Activated T-cell treated with anti-CD3 and anti-CD28 coated beads for 48 hours (primary cell): ENCODE results near the gene PVR.
"Not testable (repeated sequence)": the region's sequence is repeated elsewhere in the genome, so short reads cannot be mapped to it uniquely, and the experiment has no call there.

Source experiments
- DNase-seq: peaks from one replicate; pipeline ENCODE4 v3.0.0-alpha.2; 2020; ENCODE audit warnings: low read depth

Gene PVR

DNA sequence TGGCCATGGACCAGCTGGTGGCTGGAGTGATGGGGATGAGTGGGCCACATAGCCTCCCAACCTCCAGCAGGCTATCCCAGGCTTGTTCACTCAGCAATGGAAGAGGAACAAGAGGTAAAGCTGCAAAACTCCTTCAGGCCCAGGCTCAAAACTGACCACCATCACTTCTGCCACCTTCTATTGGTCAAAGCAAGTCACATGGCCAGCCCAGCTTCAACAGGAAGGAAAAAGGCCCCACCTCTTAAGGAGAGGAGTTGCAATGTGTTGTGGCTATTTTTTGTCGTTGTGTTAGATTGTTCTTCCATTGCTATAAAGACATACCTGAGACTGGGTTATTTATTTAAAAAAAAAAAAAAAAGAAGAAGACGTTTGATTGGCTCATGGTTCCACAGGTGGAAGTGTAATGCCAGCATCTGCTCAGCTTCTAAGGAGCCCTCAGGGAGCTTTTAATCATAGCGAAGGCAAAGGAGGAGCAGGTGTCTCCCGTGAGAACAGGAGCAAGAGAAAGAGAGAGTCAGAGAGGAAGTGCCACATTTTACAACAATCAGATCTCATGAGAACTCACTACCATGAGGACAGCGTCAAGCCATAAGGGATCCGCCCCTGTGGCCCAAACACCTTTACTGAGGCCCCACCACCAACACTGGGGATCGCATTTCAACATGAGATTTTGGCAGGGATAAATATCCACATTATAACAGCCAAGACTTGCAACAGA lies 24.9 kb upstream of the PVR start:
- DNase-seq: no peak

DNA sequence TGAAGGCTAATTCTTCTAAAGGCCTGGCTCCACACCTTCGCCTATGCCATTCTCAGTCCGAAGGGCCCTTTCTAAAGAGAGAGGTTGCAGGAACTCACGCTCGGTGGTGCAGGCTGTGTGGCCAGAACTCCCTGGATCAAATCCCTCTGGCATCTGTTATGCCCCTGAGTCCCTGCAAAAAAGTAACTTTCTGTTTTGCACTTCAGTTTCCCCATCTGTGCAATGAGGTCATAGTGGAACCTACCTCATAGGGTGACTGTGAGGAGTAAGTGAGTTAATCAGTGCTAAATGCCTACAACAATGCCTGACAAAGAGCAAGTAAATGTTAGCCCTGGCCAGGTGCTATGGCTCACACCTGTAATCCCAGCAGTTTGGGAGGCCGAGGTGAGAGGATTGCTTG lies 23.0 kb upstream of the PVR start:
- DNase-seq: no peak

DNA sequence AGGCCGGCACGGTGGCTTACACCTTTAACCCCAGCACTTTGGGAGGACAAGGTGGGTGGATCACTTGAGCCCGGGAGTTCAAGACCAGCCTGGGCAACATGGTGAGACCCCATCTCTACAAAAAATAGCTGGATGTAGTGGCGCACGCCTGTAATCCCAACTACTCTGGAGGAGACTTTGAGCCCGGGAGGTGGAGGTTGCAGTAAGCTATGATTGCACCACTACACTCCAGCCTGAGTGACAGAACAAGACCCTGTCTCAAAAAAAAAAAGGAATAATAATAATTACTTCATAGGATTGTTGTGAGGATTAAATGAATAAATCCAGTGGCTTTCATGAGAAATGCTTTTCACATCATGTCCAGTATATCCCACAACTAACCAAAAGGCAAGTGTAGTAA lies 22.3 kb upstream of the PVR start:
- no peak for DNase-seq

DNA sequence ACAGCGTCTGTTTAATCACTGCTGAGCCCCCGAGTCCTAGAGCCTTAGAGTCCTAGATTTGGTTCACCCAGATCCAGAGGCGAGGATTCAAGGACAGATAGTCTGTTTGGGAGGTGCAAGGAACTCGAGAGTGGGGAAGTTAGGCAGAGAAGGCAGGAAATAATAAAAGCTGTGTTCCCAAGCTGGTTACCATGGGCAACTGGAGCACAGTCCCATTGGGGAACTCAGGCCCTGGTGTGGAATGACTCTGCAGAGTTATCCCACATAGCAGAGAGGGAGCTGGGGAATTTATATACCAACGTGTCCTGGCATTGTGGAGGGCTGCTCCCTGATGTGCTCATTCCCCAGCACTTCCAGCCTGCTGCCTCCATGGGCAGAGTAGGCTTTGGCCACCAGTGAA lies 20.6 kb upstream of the PVR start:
- DNase-seq: no peak

DNA sequence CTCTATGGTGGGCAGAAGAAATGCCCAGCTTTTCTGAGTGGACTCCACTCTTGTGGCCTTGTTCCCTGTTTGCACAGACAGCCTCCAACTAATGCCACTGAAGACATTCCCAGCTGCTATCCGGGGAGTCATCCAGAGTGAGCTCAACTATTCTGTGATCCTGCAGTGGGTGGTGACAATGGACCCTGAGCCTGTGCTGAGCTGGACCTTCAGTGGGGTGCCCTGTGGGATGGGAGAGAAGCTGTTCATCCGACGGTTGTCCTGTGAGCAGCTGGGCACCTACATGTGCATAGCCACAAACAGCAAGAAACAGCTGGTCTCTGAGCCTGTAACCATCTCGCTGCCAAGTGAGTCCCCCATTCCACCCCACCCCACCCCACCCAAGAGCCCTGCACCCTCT lies 20.1 kb upstream of the PVR start:
- no peak for DNase-seq

DNA sequence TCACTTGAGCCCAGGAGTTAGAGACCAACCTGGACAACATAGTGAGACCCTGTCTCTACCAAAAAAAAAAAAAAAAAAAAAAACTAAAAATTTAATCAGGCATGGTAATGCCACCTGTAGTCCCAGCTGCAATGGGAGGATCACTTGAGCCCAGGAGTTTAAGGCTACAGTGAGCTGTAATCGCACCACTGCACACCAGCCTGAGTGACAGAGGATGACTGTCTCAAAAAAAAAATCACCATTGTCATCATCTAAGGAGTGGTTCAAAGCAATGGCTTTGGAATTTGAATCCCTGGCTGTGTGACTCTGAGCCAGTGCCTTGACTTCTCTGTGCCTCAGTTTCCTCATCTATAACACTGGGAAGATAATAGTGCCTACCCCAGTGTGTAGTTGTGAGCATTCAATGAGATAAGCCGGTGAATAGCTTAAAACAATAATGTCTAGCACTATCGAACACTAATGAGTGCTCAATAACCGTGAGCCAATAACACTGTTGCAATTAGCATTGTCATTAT lies 18.8 kb upstream of the PVR start:
- DNase-seq: no peak

DNA sequence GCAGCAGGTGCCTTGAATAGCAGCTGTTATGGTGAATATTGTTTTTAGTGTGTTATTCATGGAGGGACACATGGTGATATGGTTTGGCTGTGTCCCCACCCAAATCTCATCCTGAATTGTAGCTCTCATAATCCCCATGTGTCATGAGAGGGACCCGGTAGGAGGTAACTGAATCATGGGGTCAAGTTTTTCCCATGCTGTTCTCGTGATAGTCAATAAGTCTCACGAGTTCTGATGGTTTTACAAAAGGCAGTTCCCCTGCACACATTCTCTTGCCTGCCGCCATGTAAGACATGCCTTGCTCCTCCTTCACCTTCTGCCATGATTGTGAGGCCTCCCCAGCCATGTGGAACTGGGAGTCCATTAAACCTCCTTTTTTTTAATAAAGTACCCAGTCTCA lies 18.1 kb upstream of the PVR start:
- DNase-seq: not testable (repeated sequence)

DNA sequence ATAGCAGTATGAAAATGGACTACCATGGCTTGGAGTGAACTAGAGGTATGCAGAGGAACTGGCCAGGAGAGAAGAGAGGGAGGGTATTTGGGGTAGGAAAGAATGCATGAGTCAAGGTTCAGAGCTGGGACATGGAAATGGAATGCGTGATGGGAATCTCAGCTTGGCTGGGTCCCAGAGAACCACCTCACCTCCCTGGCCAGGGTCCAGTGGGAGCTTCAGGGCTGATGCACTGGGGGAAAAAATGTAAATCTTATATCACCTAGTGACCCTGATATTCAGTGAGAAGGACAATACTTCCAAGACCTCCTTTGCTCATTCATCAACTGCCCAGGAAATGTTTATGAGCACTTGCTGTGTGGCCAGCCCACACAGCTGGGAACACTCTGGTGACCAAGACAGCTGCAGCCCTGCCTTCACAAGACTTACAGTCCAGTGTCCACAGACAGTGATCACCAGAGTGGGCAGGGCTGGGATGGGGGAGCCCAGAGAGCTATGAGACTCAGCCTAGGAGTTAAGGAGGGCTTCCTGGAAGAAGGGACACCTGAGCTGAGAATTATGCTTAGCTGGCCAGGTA lies 17.6 kb upstream of the PVR start:
- no peak for DNase-seq

DNA sequence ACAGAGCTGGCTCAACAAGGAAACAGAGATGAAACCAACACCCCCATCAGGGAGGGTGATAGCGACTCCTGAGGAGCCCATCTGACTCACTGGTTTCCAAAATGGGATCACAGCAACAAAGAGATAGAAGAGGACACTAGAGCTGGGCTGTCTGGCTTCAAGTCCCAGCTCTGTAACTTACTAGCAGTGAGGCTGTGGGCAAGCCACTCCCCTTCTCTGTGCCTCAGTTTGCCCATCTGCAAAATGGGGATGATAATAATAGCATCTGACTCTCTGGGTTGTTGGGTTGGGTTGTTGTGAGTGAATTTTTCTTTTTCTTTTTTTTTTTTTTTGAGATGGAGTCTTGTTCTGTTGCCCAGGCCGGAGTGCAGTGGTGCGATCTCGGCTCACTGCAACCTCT lies 16.1 kb upstream of the PVR start:
- no peak for DNase-seq

DNA sequence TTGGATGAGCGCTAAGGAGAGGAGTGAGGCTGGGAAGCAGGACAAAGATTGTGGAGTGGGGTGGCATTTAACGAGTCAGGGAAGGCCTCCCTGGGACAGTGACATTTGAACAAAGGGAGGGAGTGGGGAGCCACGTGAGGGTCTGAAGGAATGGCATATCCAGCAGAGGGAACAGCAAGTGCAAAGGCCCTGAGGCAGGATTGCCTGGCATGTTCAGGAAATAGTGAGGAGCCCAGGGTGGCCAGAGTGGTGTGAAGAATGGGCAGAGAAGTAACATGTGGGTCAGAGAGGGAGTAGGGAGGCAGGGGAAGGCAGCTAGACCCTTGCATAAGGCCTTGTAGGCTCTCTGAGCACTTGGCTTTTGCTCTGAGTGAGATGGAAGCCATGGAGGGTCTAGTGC lies 14.9 kb upstream of the PVR start:
- no peak for DNase-seq

DNA sequence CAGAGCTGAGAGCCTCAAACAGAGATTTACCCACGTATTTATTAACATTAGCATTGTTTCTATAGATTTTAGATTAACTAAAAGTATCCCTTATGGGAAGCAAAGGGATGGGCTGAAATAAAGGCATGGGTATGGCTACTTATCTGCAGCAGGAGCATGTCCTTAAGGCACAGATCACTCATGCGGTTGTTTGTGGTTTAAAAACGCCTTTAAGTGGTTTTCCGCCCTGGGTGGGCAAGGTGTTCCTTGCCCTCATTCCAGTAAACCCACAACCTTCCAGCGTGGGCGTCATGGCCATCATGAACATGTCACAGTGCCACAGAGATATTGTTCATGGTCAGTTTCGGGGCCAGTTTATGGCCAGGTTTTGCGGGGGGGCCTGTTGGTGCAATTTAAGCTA lies 12.1 kb upstream of the PVR start:
- DNase-seq: not testable (repeated sequence)

DNA sequence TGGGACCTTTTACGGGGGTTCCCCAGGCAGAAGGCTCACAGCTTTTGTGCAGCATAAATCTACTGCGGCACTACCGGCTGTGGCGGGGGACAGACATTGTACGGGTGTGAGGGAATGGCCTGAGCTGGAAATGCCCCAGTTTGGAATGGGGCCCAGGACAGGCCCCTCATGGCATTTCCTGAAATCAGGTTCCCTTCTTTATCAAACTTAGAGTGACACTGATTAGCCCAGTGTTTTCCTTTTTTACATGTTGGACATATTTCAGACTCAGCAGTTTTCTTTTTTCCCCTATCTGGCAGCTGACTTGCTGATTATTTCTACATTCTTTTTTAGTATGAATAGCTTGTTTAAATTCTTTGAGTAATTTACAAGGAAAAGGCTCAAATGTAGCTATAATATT lies 9.7 kb upstream of the PVR start:
- DNase-seq: not testable (repeated sequence)

DNA sequence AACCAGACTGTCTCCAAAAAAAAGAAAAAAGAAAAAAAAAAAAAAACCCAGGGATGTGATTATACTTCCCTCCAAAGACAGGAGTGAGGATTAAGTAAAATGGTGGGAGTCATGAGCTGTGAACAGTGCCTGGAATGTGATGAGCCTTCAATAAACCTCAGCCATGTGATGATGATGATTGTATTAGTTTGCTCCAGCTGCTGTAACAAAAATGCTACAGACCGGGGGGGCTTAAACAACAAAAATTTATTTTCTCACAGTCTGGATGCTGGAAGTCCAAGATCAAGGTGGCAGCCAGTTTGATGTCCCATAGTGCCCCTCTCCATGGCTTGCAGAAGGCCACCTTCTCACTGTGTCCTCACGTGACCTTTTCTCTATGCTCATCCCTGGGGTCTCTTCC lies 8.9 kb upstream of the PVR start:
- no peak for DNase-seq

DNA sequence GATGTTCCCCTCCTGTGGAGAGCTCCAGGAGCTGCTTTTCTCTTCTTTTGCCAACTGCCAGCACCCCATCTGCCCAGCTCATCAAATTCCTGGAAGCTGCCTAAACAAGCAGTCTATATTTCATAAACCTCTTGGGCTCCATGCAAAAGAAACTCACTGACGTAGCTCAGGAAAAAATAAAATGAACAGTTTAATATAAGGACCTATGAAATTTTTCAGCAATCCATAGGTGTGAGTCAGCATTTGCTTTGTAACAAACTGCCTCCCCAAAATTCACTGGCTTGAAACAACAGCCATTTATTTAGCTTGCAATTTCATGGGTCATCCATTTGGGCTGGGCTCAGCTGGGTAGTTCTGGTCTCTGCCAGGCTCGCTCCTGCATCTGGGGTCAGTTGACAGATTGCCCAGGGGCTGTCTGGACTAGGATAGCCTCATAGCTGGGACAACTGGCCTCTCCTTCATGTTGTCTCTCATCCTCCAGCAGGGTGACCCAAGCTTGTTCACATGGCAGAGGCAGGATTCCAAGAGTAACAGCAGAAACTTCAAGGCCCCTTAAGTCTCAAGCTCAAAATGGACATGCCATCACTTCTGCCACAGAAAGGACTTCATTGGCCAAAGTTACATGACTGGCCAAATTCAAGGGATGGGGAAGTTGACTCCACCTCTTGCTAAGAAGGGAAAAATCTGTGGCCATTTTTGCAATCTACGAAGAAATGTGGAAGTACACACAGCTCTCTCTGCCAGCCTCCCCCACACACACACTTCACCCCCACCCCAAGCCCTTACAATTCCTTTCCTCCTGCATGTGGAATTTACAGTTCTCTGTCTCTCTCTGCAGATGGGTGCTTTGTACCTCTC lies 7.9 kb upstream of the PVR start:
- no peak for DNase-seq

DNA sequence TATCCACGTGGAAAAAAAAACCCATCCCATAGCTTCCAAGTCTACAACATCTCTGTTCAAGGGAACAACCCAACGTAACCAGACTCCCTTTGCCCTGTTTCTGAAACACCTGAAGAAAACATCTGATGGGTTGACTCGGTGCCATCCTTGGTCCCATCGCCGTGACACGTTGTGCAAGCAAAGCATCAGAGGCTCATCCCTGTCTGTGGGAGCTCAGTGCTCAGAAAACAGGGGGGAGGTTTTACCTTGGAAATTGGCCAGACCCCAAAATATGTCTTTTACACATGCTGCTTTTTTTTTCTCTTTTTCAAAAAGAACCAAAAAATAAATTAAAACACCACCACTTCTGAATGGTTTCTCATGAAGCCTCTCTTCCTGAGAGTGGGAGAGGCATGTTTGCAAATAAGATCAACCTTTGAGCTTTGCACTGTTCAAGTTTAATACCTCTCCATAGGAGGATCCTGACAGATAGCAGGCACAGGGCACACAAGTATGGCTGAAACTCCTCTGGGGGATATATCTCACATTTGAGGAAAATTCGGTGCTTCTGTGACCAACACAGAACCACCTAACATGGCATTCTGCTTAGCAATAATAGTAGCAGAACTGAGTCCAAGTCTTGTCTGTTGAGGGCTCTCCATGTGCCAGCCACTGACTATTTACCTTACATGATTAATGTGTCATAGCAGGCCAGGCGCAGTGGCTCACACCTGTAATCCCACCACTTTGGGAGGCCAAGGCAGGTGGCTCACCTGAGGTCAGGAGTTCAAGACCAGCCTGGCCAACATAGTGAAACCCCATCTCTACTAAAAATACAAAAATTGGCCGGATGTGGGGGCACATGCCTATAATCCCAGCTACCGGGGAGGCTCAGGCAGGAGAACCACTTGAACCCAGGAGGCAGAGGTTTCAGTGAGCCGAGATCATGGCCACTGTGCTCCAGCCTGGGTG lies 7.0 kb upstream of the PVR start:
- no peak for DNase-seq

DNA sequence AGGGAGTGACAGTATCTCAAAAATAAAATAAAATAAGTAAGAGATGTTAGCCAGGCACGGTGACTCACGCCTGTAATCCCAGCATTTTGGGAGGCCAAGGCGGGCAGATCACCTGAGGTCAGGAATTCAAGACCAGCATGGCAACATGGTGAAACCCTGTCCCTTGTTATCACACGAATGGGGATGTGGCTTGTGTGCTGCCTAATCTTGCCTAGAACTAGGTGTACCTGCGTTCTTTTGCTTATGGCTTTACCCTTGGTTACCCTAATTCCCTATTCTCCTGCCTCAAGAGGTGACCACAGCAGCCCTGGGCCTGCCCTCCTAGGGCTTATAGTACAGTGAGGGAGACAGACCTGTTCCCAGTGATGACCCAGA lies 6.3 kb upstream of the PVR start:
- DNase-seq: no peak

DNA sequence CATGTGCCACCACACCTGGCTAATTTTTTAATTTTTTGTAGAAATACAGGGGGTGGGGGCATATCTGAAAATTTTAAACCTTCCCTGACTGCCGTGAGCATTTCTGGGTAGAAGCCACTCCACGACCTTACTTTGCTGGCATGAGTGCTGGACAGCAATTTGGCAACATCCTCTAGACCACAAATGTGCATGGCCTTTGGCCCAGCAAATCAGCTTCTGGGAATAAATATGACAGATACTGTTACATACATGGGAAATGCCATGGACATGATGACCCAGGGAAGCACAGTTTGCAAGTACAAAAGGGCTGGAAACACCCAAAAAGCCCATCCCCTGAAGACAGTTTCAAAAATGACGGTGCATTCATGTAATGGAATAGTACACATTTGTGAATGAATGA lies 3.2 kb upstream of the PVR start:
- DNase-seq: no peak

DNA sequence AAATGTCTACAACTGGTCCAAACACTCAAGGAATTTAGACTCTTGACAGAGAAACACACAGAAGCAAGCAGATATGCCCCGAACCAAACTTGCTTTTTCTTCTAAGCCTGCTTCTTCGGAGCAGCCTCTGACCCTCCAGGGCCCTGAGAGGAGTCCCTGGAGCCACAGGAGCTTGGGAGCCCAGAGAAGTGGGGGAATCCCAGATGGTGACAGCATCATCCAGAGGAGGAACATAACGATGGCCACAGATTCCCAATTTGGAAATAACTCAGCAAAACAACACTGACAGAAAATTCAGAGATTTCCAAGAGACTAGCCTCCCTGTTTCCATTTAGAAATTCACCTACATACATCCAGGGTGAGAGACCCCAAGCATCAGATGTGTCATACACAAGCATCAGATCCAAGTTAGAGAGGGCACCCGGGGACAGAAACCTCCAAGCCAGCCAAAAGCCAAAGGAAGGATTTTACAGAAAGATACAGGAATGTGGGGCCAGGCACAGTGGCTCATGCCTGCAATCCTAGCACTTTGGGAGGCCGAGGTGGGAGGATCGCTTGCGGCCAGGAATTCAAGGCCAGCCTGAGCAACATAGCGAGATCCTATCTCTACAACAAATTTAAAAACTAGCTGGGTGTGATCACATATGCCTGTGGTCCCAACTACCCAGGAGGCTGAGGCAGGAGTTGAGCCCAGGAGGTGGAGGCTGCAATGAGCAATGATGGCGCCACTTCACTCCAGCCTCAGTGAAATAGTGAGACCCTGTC lies 2.0 kb upstream of the PVR start:
- DNase-seq: no peak

DNA sequence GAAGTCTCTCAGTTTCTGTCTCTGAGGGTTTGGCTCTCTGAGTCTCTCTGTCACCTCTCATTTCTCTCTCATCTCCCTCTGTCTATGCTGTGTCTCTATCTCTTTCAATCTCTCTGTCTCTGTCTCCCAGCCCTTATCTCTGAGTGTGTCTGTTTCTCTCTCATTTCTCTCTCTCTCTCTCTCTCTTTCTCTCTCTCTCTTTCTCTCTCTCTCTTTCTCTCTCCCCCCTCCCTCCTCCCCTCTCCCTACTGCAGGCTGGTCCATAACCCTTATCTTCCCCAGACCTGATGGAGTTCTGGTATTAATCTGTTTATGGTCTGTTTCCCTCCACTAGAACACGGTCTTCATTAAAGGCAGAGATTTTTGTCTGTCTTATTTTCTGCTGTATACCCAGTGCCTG lies 1.3 kb upstream of the PVR start:
- DNase-seq: no peak

DNA sequence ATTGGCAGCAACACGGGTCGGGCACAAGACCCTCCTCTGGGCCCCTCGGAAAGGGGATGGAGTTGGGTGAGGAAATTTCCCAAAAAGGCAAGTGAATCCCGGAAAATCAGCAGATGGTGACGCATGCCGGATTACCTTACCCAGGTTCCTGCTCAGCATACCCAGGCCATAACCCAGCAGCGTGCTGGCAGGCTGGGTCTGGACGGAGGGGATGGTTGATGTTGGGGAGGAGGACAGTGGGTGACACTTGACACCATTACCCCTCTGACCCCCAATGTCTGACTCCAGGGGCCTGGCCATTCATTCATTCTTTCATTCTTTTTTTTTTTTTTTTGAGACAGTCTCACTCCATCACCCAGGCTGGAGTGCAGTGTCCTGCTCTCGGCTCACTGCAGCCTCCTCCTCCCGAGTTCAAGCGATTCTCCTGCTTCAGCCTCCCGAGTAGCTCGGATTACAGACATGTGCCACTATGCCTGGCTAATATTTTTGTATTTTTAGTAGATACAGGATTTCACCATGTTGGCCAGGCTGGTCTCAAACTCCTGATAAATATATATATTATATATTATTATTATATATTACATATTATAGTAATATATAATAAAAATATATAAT lies 799 bp downstream of the PVR start:
- DNase-seq: no peak
